Muscle of leg (tissue), 9 donors: ENCODE data around the gene SEC63. TPM values are rescaled to one million over a fixed set of nuclear protein-coding genes. Genes with fewer than 3 reads are reported as not detected.

Experiments
- polyA plus RNA-seq, 8 donors: library from polyadenylated mRNA; unstranded; fragments of 120-200 nt; gene quantifications; one replicate each; pipeline versions ENCODE4 v1.2.1 to v1.2.3, GENCODE V29; 2013; ENCODE audit warnings: inconsistent platforms in 1 of 8, low replicate concordance in 1 of 8; ENCODE audit not compliant: insufficient read length in 8 of 8, insufficient read depth in 1 of 8
- total RNA-seq: library from RNA; stranded (reverse); fragments of 120-200 nt; gene quantifications from one replicate; pipeline ENCODE4 v1.2.4, GENCODE V29; 2013

The SEC63 gene
- total and polyA plus RNA-seq, 9 donors = 22.1 to 65.6 (median 62.8) TPM

Other genes starting within 250 kb of the SEC63 start
- 0.04 TPM for gene SCML4, start 133.9 kb downstream of the SEC63 start, total RNA-seq
- gene SCML4, start 133.9 kb downstream of the SEC63 start, polyA plus RNA-seq = 1 to 10 TPM in 1 of 8 donors, under 1 TPM in 7; 0.20 to 1.2 (median 0.38) TPM
- gene OSTM1, start 116.5 kb upstream of the SEC63 start, total RNA-seq = 16.5 TPM
- gene OSTM1, start 116.5 kb upstream of the SEC63 start, polyA plus RNA-seq = 10 to 100 TPM; 14.3 to 24.8 (median 19.2) TPM
- not detected for gene NR2E1, start 207.8 kb upstream of the SEC63 start, total RNA-seq
- under 1 TPM in 1 of 8 donors, not detected in 7; 0.05 TPM for gene NR2E1, start 207.8 kb upstream of the SEC63 start, polyA plus RNA-seq